Activated CD8-positive, alpha-beta memory T cell treated with anti-CD3 and anti-CD28 coated beads, Interleukin-2, amount 50 U/mL, for 48 hours (primary cell): Measurements from ENCODE around the gene ADCY7.
"Not testable (repeated sequence)": the region's sequence is repeated elsewhere in the genome, so short reads cannot be mapped to it uniquely, and the experiment has no call there.

Experiments used
- DNase-seq: peaks from one replicate; pipeline ENCODE4 v3.0.0-alpha.2; 2020

The ADCY7 gene

DNA sequence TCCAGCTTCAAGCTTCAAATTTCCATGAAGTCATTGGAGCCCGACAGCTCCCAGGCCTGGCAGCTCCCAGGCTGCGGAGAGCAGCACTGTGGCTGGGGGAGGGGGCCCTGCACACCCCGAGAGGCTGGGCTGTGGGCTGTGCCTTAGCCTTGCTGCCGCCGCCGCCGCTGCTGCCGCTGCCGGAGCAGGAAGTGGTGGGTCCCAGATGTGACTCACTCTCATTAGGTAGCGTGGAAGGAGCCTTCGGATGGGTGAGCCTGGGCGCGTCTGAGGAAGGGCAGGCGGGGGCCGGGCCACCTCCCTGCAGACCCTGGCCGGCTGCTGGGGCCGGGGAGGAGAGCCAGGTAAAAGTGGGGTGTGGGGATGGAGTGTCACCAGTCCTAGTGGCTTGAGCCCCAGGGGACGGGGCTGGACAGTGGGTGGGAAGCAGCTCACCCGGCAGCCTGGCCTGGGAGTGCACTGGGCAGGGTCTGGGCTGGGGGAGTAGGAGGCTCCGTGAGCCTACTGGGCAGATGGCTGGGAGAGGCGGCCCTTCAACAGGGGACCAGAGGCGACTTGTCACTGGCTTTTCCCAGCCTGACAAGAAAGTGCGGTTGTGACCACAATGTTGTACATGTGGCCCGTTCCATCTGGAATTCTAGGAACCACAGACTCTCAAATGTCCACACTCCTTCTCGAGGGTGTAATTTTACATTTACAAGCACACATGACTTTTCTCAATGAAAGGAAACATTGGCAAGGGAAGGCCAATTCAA lies at the start of gene ADCY7:
Gene ADCY7 (plus strand): TSS at position 215 of the 755 bp plus-strand sequence. CDS start 21,629 bp downstream, outside the sequence.
- DNase-seq: peak; percentile 89

DNA sequence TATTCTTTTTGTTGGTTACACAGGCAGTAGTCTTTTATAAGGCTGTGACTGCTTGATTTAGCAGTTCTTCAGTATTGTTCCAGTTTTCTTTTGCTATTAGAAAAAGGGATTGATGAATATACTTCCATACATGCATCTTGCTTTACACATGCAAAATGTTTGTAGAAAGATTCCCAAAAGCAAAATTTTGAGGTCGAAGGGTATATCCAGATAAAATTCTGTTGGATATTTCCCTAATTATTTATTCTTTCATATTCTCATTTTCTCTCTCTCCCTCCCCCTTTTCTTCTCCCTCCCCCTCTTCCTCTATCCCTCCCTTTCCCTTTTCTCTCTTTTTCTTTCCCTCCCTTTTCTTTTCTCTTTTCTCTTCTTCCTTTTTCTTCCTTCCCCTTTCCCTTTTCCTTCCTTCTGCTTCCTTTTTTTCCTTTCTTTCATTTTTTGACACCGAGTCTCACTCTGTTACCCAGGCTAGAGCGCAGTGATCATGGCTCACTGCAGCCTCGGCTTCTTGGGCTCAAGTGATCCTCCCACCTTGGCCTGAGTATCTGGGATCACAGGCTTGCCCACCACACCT lies 46.9 kb upstream of the ADCY7 start:
- no peak for DNase-seq

DNA sequence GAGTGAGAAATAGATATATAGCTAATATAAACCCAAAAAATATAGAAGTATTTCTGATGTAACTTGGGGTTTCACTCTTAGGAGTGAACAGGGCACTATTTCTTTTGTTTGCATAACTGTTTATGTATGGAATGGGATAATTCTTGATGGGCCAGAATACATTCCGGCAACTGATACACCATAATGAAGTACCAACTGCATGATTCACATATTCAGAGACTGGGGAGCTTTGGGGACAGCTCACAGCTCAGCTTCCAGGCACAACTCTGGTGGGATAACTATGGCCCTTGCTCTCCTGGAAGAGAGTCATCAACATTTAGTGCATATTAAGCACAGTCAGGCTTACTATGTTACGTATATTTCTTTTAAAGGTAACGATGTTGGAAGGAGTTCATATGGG lies 42.1 kb upstream of the ADCY7 start:
- DNase-seq: no peak

- no peak for DNase-seq
Observed at GRCh38 chr16:50227120-50227519, 39.2 kb upstream of the ADCY7 start.

- DNase-seq: no peak
Observed at GRCh38 chr16:50227665-50228064, 38.7 kb upstream of the ADCY7 start.

DNA sequence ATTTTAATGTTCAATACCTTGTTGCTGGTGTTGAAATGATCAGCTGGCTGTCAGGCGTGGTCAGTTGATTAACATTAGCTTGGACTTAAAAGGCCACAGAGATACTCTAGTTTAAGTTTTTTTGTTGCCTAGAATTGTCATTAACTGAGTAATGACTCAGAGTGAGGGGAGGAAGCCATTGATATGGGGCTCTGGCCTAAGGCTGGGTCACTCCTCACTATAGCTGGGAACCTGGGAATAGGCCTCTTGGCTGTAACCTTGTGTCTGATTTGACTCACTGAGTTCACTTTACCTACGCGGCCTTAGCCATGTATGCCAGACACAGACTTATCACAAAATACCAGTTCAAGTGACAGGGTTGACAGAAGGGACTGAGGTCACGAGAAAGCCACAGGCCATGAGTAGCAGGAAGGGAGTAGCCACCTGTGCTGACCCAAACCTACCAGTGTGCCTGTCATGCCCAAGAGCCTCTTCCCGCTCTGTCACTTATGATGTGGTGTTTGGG lies 37.9 kb upstream of the ADCY7 start:
- no peak for DNase-seq

GRCh38 chr16:50229149-50229726 lies 37.1 kb upstream of the ADCY7 start:
- no peak for DNase-seq

DNA sequence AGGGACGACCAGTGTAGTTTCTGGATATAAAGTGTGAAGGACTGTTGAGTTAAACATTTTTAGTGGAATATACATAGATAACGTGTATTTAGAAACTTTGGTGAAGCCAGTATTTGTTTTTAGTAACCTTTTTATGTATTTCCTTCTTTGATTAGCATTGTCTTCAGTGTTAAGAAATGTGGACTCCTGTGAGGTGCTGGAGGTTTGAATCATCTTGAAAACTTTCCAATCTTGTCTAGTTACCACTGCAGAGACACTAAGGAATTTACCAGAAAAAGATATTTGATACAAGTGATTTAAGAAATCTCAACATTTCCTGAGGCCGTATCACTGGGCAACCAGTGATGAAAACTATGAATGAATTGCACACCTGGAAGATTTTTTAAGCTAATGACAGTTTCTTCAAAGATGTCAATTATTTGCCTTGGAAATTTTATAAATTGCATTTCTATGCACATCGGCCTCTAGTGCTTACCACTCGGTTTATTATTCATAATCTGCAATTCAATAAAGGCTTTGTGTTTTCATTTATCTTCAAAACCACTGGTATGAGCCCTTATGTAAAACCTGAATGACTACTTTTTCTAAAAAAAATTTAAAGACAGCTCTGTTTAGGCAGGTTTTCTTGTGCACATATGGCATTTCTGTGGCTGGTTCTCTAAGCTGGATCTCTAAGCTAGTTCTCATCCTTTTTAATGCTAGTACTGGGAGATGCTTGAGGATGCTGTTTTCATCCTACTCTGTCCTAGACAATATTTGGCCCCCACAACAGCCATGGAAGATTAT lies 31.4 kb upstream of the ADCY7 start:
- DNase-seq: no peak

DNA sequence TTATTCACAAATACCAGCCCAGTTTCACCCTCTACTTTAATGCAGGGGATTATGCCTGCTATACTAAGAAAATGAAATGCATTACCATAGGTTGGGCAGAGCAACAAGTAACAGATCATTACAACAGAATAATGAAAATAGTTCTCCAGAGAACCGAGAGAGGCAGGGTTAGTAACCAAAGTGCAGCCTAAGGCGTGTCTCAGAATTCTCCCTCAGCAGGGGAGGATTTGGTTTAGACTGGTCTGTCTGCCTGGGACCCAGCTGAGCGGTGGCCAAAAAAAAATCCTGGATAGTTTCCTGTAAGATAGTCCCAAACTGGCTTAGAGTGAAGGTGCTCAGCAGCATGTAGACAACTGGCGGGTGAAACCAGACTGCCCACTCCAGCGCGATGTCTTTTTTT lies 30.8 kb upstream of the ADCY7 start:
- DNase-seq: no peak

DNA sequence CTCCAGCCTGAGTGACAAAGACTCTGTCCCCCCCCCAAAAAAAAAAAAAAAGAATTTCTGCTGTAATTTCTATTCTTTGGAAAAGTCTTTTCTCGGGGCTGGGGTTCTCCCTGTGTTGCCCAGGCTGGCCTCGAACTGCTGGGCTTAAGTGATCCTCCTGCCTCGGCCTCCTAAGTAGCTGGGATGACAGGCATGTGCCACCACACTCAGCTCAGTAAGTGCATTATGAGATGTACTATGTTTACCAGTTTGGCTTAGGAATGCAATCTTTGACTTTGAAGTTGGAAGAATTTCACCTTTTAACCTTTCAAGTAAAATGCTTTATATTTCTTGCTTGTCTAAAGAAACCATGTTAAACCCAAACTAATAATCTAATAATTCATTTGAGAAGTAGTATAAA lies 28.0 kb upstream of the ADCY7 start:
- DNase-seq: no peak

DNA sequence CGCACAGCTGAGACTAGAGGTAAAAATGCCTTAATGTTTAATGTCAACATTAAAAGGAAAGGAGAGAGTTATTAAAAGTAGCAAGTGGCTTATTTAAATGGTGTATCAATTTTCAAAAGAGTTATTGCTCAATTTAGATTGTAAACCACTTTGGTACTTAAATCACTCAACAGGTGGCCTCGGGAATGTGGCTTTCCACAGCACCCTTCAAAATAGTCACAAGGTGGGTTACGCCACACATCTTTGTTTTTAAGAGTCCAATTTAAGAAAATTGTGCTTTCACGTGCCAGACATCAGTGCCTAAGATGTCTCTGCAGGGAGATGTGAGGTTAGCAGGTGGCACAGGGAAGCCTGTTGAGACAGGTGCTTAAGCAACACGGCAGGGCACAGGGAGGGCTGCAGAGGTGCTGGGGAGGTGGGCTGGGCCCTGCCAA lies 27.5 kb upstream of the ADCY7 start:
- DNase-seq: no peak

DNA sequence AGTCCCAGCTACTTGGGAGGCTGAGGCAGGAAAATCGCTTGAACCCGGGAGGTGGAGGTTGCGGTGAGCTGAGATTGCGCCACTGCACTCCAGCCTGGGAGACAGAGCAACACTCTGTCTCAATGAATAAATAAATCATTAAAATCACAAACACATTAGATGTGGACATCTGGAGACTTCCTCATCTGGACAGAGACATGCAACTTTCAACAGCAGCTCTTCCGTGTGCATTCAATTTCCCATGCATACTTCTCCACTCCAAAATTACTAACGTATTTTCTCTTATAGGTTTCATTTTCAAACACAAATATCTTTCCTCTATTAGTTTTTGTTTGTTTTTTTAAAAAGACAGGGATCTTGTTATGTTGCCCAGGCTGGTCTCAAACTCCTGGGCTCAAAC lies 23.3 kb upstream of the ADCY7 start:
- DNase-seq: not testable (repeated sequence)

- DNase-seq: no peak
Observed at GRCh38 chr16:50244140-50244503, 22.2 kb upstream of the ADCY7 start.

DNA sequence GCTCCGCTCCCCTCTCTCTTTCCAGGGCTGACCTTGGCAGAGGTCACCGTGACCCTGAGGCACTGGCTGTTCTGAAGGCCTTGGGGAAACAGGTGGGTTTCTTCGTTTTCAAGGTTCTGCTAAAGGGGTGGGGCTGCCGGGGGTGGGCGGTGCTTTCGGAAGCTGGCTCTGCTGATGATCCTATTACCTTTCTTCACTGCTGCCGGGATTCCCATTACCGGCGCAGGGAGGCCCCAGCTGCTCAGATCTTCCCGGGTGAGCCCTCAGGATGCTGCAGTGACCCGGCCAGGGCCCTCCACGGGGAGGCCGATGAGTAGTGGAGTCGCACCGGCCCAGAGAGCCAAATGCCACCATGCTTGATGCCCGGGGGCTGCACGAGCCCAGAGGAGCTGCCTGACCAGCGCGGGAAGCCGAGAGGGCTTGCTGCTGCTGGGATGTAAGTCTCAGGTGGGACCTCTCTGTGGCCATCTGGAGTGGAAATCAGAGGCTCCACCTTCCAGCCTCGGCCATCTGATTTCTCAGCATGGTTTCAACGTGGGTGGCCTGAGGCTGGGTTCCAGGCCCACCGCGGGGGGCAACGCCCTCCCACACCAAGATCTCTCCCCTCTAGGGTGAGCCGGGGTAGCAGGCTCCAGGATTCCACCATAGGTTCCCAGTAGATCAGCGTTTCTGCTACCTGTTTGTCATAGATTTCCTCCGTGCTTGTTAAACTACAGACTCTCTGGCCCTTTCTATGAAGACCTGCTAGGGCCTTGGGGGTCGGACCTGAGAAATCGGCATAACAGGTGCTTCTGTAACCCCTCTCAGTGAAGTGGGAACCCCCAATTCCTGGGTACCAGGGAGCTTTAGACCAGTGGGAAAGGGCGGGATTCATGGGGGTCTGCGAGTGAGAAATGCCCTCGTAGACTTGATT lies 21.6 kb upstream of the ADCY7 start:
- no peak for DNase-seq

- peak; percentile 82 for DNase-seq
Observed at GRCh38 chr16:50245417-50246298, 20.7 kb upstream of the ADCY7 start.

DNA sequence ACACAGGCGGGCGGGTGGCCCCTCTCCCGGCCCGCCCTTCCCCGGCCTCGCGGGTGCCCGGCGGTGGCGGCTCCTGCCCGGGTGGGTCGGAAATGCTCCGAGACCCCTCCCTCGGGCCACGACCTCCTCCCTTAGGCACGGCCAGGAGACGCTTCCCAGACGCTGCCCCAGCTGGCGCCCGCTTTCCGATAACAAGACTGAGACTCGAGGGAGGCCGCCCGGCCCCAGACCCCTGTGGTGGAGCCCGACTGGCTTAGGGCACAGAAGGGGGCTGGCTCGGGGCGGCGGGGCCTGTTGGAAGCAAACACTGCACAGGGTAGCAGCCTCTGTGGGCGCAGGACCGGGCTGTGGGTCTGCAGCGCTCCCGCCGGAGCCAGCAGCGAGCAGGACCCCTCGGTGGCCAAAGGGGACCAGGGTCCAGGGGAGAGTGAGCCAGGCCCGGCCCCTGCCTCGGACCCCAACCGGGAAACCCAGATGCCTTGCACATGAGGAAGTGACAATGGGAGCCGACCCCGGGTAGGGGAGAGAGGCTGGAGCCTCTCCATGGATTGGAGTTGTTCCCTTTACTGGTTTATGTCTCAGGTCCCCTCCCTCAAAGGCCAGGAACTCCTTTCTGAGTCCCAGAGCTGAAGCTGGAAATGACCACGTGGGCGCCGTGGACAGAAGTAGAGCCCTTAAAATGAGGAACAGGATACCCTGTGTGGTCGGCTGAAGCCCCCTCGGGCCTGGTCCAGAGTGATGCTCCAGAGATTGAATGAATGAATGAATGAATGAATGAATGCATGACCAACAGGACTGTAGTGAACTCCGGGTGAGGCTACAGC lies 19.8 kb upstream of the ADCY7 start:
- DNase-seq: no peak

GRCh38 chr16:50247123-50247905 lies 19.0 kb upstream of the ADCY7 start:
- DNase-seq: no peak

DNA sequence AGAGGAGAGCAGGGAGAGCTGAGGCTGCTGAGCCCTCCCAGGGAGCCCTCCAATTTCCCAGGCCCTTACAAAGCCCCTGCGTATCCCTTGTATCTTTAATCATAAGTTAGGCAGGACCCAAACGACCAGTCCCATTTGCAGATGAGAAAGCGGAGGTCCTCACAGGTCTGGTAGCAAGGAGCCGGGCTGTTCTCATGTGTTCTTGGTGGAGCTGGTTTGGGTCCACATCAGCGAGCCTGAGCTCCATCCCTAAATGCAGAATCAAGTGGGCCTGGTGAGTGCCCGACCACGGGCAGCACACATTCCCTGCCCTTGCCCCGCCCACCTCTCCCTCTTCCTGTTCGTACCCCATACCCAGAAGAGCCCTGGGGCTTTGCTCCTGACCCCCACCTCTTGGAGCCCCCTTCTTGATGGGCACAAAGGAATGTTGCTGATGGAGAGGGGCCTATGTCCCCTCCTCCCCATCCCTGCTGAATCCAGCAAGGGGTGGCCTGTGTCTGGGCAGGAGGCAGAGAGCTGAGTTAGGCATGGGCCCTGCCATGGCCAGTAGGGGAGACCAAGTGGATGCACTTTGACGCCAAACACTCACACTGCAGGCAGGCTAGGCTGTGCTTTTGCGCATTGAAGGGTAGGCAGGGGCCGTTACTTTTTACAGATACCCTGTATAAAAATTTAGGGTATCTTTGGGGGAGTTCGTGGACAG lies 18.3 kb upstream of the ADCY7 start:
- DNase-seq: no peak

- DNase-seq: no peak
Observed at GRCh38 chr16:50248845-50249244, 17.5 kb upstream of the ADCY7 start.
